IMR-90 (cell line): ENCODE data around the gene INTS15. TPM values are rescaled to one million over a fixed set of nuclear protein-coding genes. Genes with fewer than 3 reads are reported as not detected.

ENCODE experiments used
- ATAC-seq: fragments of 200-7000 bp; cut with Tn5 transposase; 2 replicates; pipeline ENCODE4 v1.9.1; 2020; ENCODE audit warnings: low read depth, mild to moderate bottlenecking, moderate library complexity
- BruUV-seq: library from RNA; stranded (reverse); fragments of 400-500 nt; replicated peaks from 2 replicates; lab custom pipeline; 2021; lab: Mats Ljungman, UMichigan
- CTCF ChIA-PET: fragments of 300-600 bp; formaldehyde crosslinking; extraction: SDS; loops from one replicate; lab custom pipeline; 2021; ENCODE audit warnings: antibody characterized with exemption; lab: Yijun Ruan, JAX
- POLR2A ChIA-PET: fragments of 300-600 bp; sonication (Branson Sonifier 250); formaldehyde crosslinking; loops from one replicate; lab custom pipeline; 2022; ENCODE audit warnings: antibody characterized with exemption; ENCODE audit not compliant: unreplicated experiment; lab: Charles Lee
- DNase-seq: peaks from one replicate; pipeline ENCODE4 v3.0.0; 2013
- H2AFZ ChIP-seq: replicated peaks from 2 replicates; pipeline ENCODE3; 2013; ENCODE audit warnings: low read length, mild to moderate bottlenecking; ENCODE audit not compliant: poor library complexity
- H2AK5ac ChIP-seq: 2 replicates; pipeline ENCODE4 v1.6.1; 2013; ENCODE audit warnings: low read depth, low read length, inconsistent platforms
- H2AK9ac ChIP-seq: replicated peaks from 2 replicates; pipeline ENCODE3; 2013; ENCODE audit warnings: mild to moderate bottlenecking, low read depth, low read length, moderate library complexity; ENCODE audit not compliant: poor library complexity
- H2BK120ac ChIP-seq: 2 replicates; pipeline ENCODE4 v1.6.1; 2013; ENCODE audit warnings: low read depth, low read length, inconsistent platforms
- H2BK15ac ChIP-seq: 3 replicates; pipeline ENCODE4 v1.6.1; 2013; ENCODE audit warnings: low read depth, low read length, inconsistent platforms
- H2BK20ac ChIP-seq: 2 replicates; pipeline ENCODE4 v1.6.1; 2013; ENCODE audit warnings: low read depth, mild to moderate bottlenecking, inconsistent platforms, low read length, moderate library complexity
- H2BK5ac ChIP-seq: 2 replicates; pipeline ENCODE4 v1.6.1; 2013; ENCODE audit warnings: mild to moderate bottlenecking, low read depth, low read length, inconsistent platforms; ENCODE audit not compliant: poor library complexity, severe bottlenecking
- H3K14ac ChIP-seq: replicated peaks from 2 replicates; pipeline ENCODE4 v1.6.1; 2013; ENCODE audit warnings: low read depth, low read length, inconsistent platforms
- H3K18ac ChIP-seq: 2 replicates; pipeline ENCODE4 v1.6.1; 2013; ENCODE audit warnings: low read depth, low read length, control low read depth
- H3K23ac ChIP-seq: 2 replicates; pipeline ENCODE4 v1.6.1; 2013; ENCODE audit warnings: low read depth, low read length, inconsistent platforms
- H3K27ac ChIP-seq: 2 replicates; pipeline ENCODE4 v1.5.1; 2013; ENCODE audit warnings: mild to moderate bottlenecking, control low read depth, low read length; ENCODE audit not compliant: insufficient read depth
- H3K27me3 ChIP-seq: 2 replicates; pipeline ENCODE4 v1.6.1; 2013; ENCODE audit warnings: low read length; ENCODE audit not compliant: control insufficient read depth, insufficient read depth
- H3K36me3 ChIP-seq: 2 replicates; pipeline ENCODE4 v1.6.1; 2013; ENCODE audit warnings: low read length, mixed read lengths; ENCODE audit not compliant: control insufficient read depth, insufficient read depth
- H3K4ac ChIP-seq: 2 replicates; pipeline ENCODE4 v1.6.1; 2013; ENCODE audit warnings: low read depth, low read length, inconsistent platforms
- H3K4me1 ChIP-seq: 2 replicates; pipeline ENCODE4 v1.6.1; 2013; ENCODE audit warnings: low read length, mixed read lengths; ENCODE audit not compliant: control insufficient read depth, insufficient read depth
- H3K4me2 ChIP-seq: 2 replicates; pipeline ENCODE4 v1.6.1; 2013; ENCODE audit warnings: low read depth, mild to moderate bottlenecking, control low read depth, low read length, moderate library complexity
- H3K4me3 ChIP-seq: 2 replicates; pipeline ENCODE4 v1.5.1; 2013; ENCODE audit warnings: low read depth, mild to moderate bottlenecking, control low read depth, low read length, moderate library complexity; ENCODE audit not compliant: insufficient read depth
- H3K56ac ChIP-seq: 2 replicates; pipeline ENCODE4 v1.6.1; 2013; ENCODE audit warnings: low read length, inconsistent platforms; ENCODE audit not compliant: insufficient read depth; ENCODE audit errors: extremely low read depth
- H3K79me1 ChIP-seq, 2 experiments: 2 replicates each; pipeline ENCODE4 v1.6.1; 2013; ENCODE audit warnings: low read length in 2 of 2, inconsistent platforms in 1 of 2, low read depth in 1 of 2
- H3K9ac ChIP-seq: 2 replicates; pipeline ENCODE4 v1.6.1; 2013; ENCODE audit warnings: low read depth, low read length, control low read depth
- H3K9me1 ChIP-seq: 2 replicates; pipeline ENCODE4 v1.6.1; 2013; ENCODE audit warnings: low read length, inconsistent platforms; ENCODE audit not compliant: insufficient read depth
- H3K9me3 ChIP-seq: 2 replicates; pipeline ENCODE4 v1.6.1; 2013; ENCODE audit warnings: low read length; ENCODE audit not compliant: control insufficient read depth, insufficient read depth
- H4K20me1 ChIP-seq: 2 replicates; pipeline ENCODE4 v1.6.1; 2013; ENCODE audit warnings: low read length, inconsistent platforms; ENCODE audit not compliant: insufficient read depth
- H4K5ac ChIP-seq: 2 replicates; pipeline ENCODE4 v1.6.1; 2013; ENCODE audit warnings: mild to moderate bottlenecking, low read depth, low read length, control low read depth
- H4K8ac ChIP-seq, 2 experiments: 2 replicates each; pipeline ENCODE4 v1.6.1; 2013; ENCODE audit warnings: low read depth in 2 of 2, low read length in 2 of 2, control low read depth in 1 of 2, inconsistent platforms in 1 of 2
- H4K91ac ChIP-seq: 2 replicates; pipeline ENCODE4 v1.6.1; 2013; ENCODE audit warnings: low read depth, low read length, inconsistent platforms; ENCODE audit not compliant: insufficient read depth
- MAZ ChIP-seq: IDR thresholded peaks from 2 replicates; pipeline ENCODE4 v1.6.1; 2012; ENCODE audit warnings: low read depth, mild to moderate bottlenecking, low read length, improper control_type of control experiment, moderate library complexity, borderline replicate concordance
- NFE2L2 ChIP-seq: fragments of 150-350 bp; IDR thresholded peaks from 2 replicates; pipeline ENCODE4 v1.6.1; 2016; ENCODE audit warnings: low read depth, mild to moderate bottlenecking, low read length
- POLR2A ChIP-seq: IDR thresholded peaks from 2 replicates; pipeline ENCODE4 v1.6.1; 2012; ENCODE audit warnings: mild to moderate bottlenecking, low read depth, low read length
- RCOR1 ChIP-seq: IDR thresholded peaks from 2 replicates; pipeline ENCODE4 v1.6.1; 2012; ENCODE audit warnings: mild to moderate bottlenecking, low read length, improper control_type of control experiment; ENCODE audit not compliant: insufficient replicate concordance
- RFX5 ChIP-seq: IDR thresholded peaks from 2 replicates; pipeline ENCODE4 v1.8.0; 2012; ENCODE audit warnings: low read depth, mild to moderate bottlenecking, low read length, moderate library complexity
- WGBS, 2 experiments: methylation state at CpG; one replicate each; pipeline versions ENCODE4 v1.1.5 to v1.1.7; 2013; ENCODE audit warnings: missing lambda C conversion rate in 2 of 2; ENCODE audit not compliant: insufficient read length in 1 of 2; ENCODE audit errors: extremely low coverage in 2 of 2; 5-methylcytosine and 5-hydroxymethylcytosine counted together
- dilution Hi-C: fragments of 300-500 bp; cut with HindIII; formaldehyde crosslinking; loops from one replicate; pipeline ENCODE4 v1.14.3; 2018; ENCODE audit warnings: low sequenced_read_pairs; ENCODE audit not compliant: unreplicated experiment
- in situ Hi-C: fragments of 300-500 bp; cut with MboI; formaldehyde crosslinking; loops from 3 replicates; pipeline ENCODE4 v1.14.3; 2019; ENCODE audit warnings: low sequenced_read_pairs, inconsistent platforms, mixed read lengths
- intact Hi-C: fragments of 100-400 bp; cut with micrococcal nuclease; formaldehyde crosslinking; loops from 2 replicates; pipeline ENCODE4 v1.10.0; 2022
- polyA plus RNA-seq, 3 experiments: library from polyadenylated mRNA; depleted of rRNA; stranded (reverse); fragments of >200 nt; gene quantifications; 2 replicates each; pipeline ENCODE4 v1.2.3, GENCODE V29; 2012; ENCODE audit warnings: low replicate concordance in 1 of 3
- total RNA-seq: library from RNA; depleted of rRNA; stranded (reverse); fragments of >200 nt; gene quantifications from 2 replicates; pipeline ENCODE4 v1.2.3, GENCODE V29; 2012

Gene INTS15
- total and polyA plus RNA-seq, 2 of the 4 experiments (the other 2 are of a cell fraction) = 7.0 to 20.8 TPM

GRCh38 chr7:6542368-6542767 is 47.5 kb upstream of the INTS15 start (continued):
- TF ChIP-seq NFE2L2 = no peak
- TF ChIP-seq POLR2A = no peak

GRCh38 chr7:6545398-6546126 is 44.3 kb upstream of the INTS15 start:
- Histone ChIP-seq H3K4me3 (no peak overlapping the region), H2BK120ac (no peak overlapping the region), H4K20me1 (no peaks in the 10 kb centered on the region), H3K23ac (no peak overlapping the region), H3K9ac (no peak overlapping the region), H3K27ac (no peak overlapping the region), H4K5ac (no peak overlapping the region), H2BK20ac (no peak overlapping the region), H3K56ac (no peak overlapping the region), H3K9me3 (no peaks in the 10 kb centered on the region), H2AK5ac (no peak overlapping the region), H3K9me1 (no peaks in the 10 kb centered on the region), H3K4me1 (no peaks in the 10 kb centered on the region), H4K91ac (no peak overlapping the region), H2BK5ac (no peak overlapping the region), H3K14ac (no peak overlapping the region), H3K27me3 (peaks cover 6% of the 10 kb centered on the region; the same call in 1 of the 2 replicates), H4K8ac (no peak overlapping the region), H3K36me3 (no peaks in the 10 kb centered on the region), H3K4ac (no peak overlapping the region), H2AFZ (no peak overlapping the region), H2AK9ac (no peak overlapping the region), H3K79me1 (no peaks in the 10 kb centered on the region), H3K18ac (no peak overlapping the region), H2BK15ac (no peak overlapping the region), H3K4me2 (no peak overlapping the region)
- POLR2A ChIA-PET = no interaction called here
- TF ChIP-seq MAZ = no peak
- no peak for TF ChIP-seq RFX5
- TF ChIP-seq RCOR1 = no peak
- no peak for ATAC-seq
- intact Hi-C loops (no loop called here), dilution Hi-C loops (no loop called here), in situ Hi-C loops (no loop called here)
- 49% methylated on average over 5 of the region's 22 CpGs; no CpG with 5 or more reads in 1 of the 2 experiments for WGBS, 2 experiments
- DNase-seq = no peak
- CTCF ChIA-PET = no interaction called here
- no TSS peak for BruUV-seq
